SJCRH30 (cell line): ENCODE measurements around the gene KCNJ11. TPM values are rescaled to one million over a fixed set of nuclear protein-coding genes. Genes with fewer than 3 reads are reported as not detected.

Experiments
- DNase-seq, 2 experiments: peaks; one replicate each; pipeline ENCODE4 v3.0.0-alpha.2; 2015 to 2020
- H3K27ac ChIP-seq: fragments of 250-450 bp; sonication (Bioruptor Pico); 2 replicates; pipeline ENCODE4 v1.5.1; 2020; ENCODE audit warnings: mild to moderate bottlenecking, moderate library complexity
- H3K27me3 ChIP-seq: fragments of 250-450 bp; sonication (Bioruptor Pico); 2 replicates; pipeline ENCODE4 v1.5.1; 2020; ENCODE audit warnings: mild to moderate bottlenecking, moderate library complexity
- H3K36me3 ChIP-seq: fragments of 250-450 bp; sonication (Bioruptor Pico); 2 replicates; pipeline ENCODE4 v1.5.1; 2020; ENCODE audit warnings: mild to moderate bottlenecking, moderate library complexity
- H3K4me1 ChIP-seq: fragments of 250-450 bp; sonication (Bioruptor Pico); 2 replicates; pipeline ENCODE4 v1.5.1; 2020; ENCODE audit warnings: mild to moderate bottlenecking, moderate library complexity
- H3K4me3 ChIP-seq: fragments of 250-450 bp; sonication (Bioruptor Pico); 2 replicates; pipeline ENCODE4 v1.5.1; 2020; ENCODE audit warnings: mild to moderate bottlenecking, moderate library complexity
- H3K9me3 ChIP-seq: fragments of 250-450 bp; sonication (Bioruptor Pico); replicated peaks from 2 replicates; pipeline ENCODE4 v1.5.1; 2020; ENCODE audit warnings: mild to moderate bottlenecking, moderate library complexity
- total RNA-seq: library from RNA; depleted of rRNA; stranded (reverse); fragments of >200 nt; shearing (Covaris generic); gene quantifications from 2 replicates; pipeline ENCODE4 v1.2.3, GENCODE V29; 2014

KCNJ11 gene
- total RNA-seq, 1 experiment from 2014 or later = 5.9 TPM

GRCh38 chr11:17401841-17402240 lies 13.4 kb upstream of the KCNJ11 start:
- no peaks in the 10 kb centered on the region for H3K36me3 ChIP-seq
- no peaks in the 10 kb centered on the region for H3K27me3 ChIP-seq
- H3K9me3 ChIP-seq = no peaks in the 10 kb centered on the region
- H3K4me3 ChIP-seq = no peak overlapping the region
- no peak for DNase-seq
- peaks cover 21% of the 10 kb centered on the region for H3K4me1 ChIP-seq
- H3K27ac ChIP-seq = no peak overlapping the region

- no peak for DNase-seq
- no peak overlapping the region for H3K4me3 ChIP-seq
- H3K27me3 ChIP-seq = no peaks in the 10 kb centered on the region
- H3K9me3 ChIP-seq = no peaks in the 10 kb centered on the region
- H3K36me3 ChIP-seq = no peaks in the 10 kb centered on the region
- H3K27ac ChIP-seq = no peak overlapping the region
- H3K4me1 ChIP-seq = peaks cover 21% of the 10 kb centered on the region
Measured at GRCh38 chr11:17401316-17401715, 12.9 kb upstream of the KCNJ11 start.

GRCh38 chr11:17400048-17400775 lies 11.8 kb upstream of the KCNJ11 start:
- no peaks in the 10 kb centered on the region for H3K36me3 ChIP-seq
- H3K4me1 ChIP-seq = peaks cover 14% of the 10 kb centered on the region
- H3K9me3 ChIP-seq = no peaks in the 10 kb centered on the region
- no peak overlapping the region for H3K4me3 ChIP-seq
- no peak for DNase-seq
- H3K27ac ChIP-seq = no peak overlapping the region
- H3K27me3 ChIP-seq = no peaks in the 10 kb centered on the region

GRCh38 chr11:17399236-17399635 lies 10.8 kb upstream of the KCNJ11 start:
- Histone ChIP-seq H3K4me3 (no peak overlapping the region), H3K36me3 (no peaks in the 10 kb centered on the region), H3K27me3 (no peaks in the 10 kb centered on the region), H3K9me3 (no peaks in the 10 kb centered on the region), H3K4me1 (peaks cover 7% of the 10 kb centered on the region), H3K27ac (no peak overlapping the region)
- DNase-seq = no peak

- Histone ChIP-seq H3K27me3 (no peaks in the 10 kb centered on the region), H3K27ac (no peak overlapping the region), H3K4me1 (no peaks in the 10 kb centered on the region), H3K36me3 (no peaks in the 10 kb centered on the region), H3K9me3 (no peaks in the 10 kb centered on the region), H3K4me3 (no peak overlapping the region)
- no peak for DNase-seq
Measured at GRCh38 chr11:17397311-17398002, 9.0 kb upstream of the KCNJ11 start.

- Histone ChIP-seq H3K27me3 (no peaks in the 10 kb centered on the region), H3K27ac (no peak overlapping the region), H3K36me3 (no peaks in the 10 kb centered on the region), H3K4me3 (no peak overlapping the region), H3K9me3 (no peaks in the 10 kb centered on the region), H3K4me1 (no peaks in the 10 kb centered on the region)
- DNase-seq = no peak
Measured at GRCh38 chr11:17396598-17397310, 8.3 kb upstream of the KCNJ11 start.

- Histone ChIP-seq H3K4me1 (no peaks in the 10 kb centered on the region), H3K27me3 (no peaks in the 10 kb centered on the region), H3K27ac (no peak overlapping the region), H3K4me3 (no peak overlapping the region), H3K9me3 (no peaks in the 10 kb centered on the region), H3K36me3 (no peaks in the 10 kb centered on the region)
- DNase-seq = no peak
Measured at GRCh38 chr11:17395978-17396377, 7.5 kb upstream of the KCNJ11 start.

- Histone ChIP-seq H3K36me3 (no peaks in the 10 kb centered on the region), H3K27me3 (no peaks in the 10 kb centered on the region), H3K27ac (no peak overlapping the region), H3K9me3 (no peaks in the 10 kb centered on the region), H3K4me3 (no peak overlapping the region), H3K4me1 (no peaks in the 10 kb centered on the region)
- no peak for DNase-seq
Measured at GRCh38 chr11:17395554-17395961, 7.1 kb upstream of the KCNJ11 start.

- Histone ChIP-seq H3K4me3 (no peak overlapping the region), H3K36me3 (no peaks in the 10 kb centered on the region), H3K9me3 (no peaks in the 10 kb centered on the region), H3K27ac (no peak overlapping the region), H3K4me1 (peaks cover 3% of the 10 kb centered on the region; the same call in 1 of the 2 replicates), H3K27me3 (no peaks in the 10 kb centered on the region)
- no peak for DNase-seq
Measured at GRCh38 chr11:17394743-17395390, 6.4 kb upstream of the KCNJ11 start.

- H3K36me3 ChIP-seq = no peaks in the 10 kb centered on the region
- no peak overlapping the region for H3K27ac ChIP-seq
- peaks cover 5% of the 10 kb centered on the region; the same call in 1 of the 2 replicates for H3K4me1 ChIP-seq
- no peaks in the 10 kb centered on the region for H3K27me3 ChIP-seq
- DNase-seq = no peak
- H3K9me3 ChIP-seq = no peaks in the 10 kb centered on the region
- no peak overlapping the region for H3K4me3 ChIP-seq
Measured at GRCh38 chr11:17393472-17393871, 5.0 kb upstream of the KCNJ11 start.

- Histone ChIP-seq H3K9me3 (no peaks in the 10 kb centered on the region), H3K27me3 (no peaks in the 10 kb centered on the region), H3K4me3 (no peak overlapping the region), H3K36me3 (no peaks in the 10 kb centered on the region), H3K4me1 (peaks cover 5% of the 10 kb centered on the region; the same call in 1 of the 2 replicates), H3K27ac (no peak overlapping the region)
- no peak for DNase-seq
Measured at GRCh38 chr11:17392872-17393271, 4.4 kb upstream of the KCNJ11 start.

- Histone ChIP-seq H3K9me3 (no peaks in the 10 kb centered on the region), H3K27ac (no peak overlapping the region), H3K4me3 (no peak overlapping the region), H3K27me3 (no peaks in the 10 kb centered on the region), H3K36me3 (no peaks in the 10 kb centered on the region), H3K4me1 (peaks cover 5% of the 10 kb centered on the region; the same call in 1 of the 2 replicates)
- no peak for DNase-seq
Measured at GRCh38 chr11:17391493-17392355, 3.3 kb upstream of the KCNJ11 start.

GRCh38 chr11:17389957-17390649 lies 1.6 kb upstream of the KCNJ11 start:
- Histone ChIP-seq H3K27me3 (no peaks in the 10 kb centered on the region), H3K9me3 (no peaks in the 10 kb centered on the region), H3K4me1 (peaks cover 5% of the 10 kb centered on the region; the same call in 1 of the 2 replicates), H3K36me3 (no peaks in the 10 kb centered on the region), H3K27ac (no peak overlapping the region), H3K4me3 (peak overlapping the region; percentile 74)
- DNase-seq = no peak
